Measurements from ENCODE around the gene STARD13. TPM values are rescaled to one million over a fixed set of nuclear protein-coding genes. Genes with fewer than 3 reads are reported as not detected.

Gene STARD13
- total RNA-seq, 1 experiment from 2014 or later, result 4.1 TPM

- ATAC-seq, result no peak
- H2AFZ ChIP-seq (ENCODE audit: low read depth, low read length, poor library complexity, severe bottlenecking), result no peak overlapping the region
- no peak for DNase-seq (ENCODE audit: low read depth, low spot score)
- CTCF ChIA-PET, result no interaction called here
- intact Hi-C loops (cut with micrococcal nuclease), result no loop called here
- no peaks in the 10 kb centered on the region for H3K79me2 ChIP-seq (ENCODE audit: insufficient read depth, low read length)
- RAD21 ChIA-PET (ENCODE audit: low non-redundant PET in 1 of 2, low total read pairs in 2 of 2, uncharacterized antibody in 2 of 2, unreplicated experiment in 2 of 2), result no interaction called here
- H3K9me2 ChIP-seq (ENCODE audit: insufficient read depth), result no peaks in the 10 kb centered on the region
- no peak overlapping the region for H3K4me2 ChIP-seq (ENCODE audit: low read length)
- H3K27ac ChIP-seq (ENCODE audit: low read depth, low read length), result no peak overlapping the region
- no TSS peak for BruUV-seq (replicated peaks)
- no peaks in the 10 kb centered on the region for H3K4me1 ChIP-seq (ENCODE audit: control insufficient read depth in 1 of 2, insufficient read depth in 2 of 2, low read length in 2 of 2)
- no peaks in the 10 kb centered on the region for H4K20me1 ChIP-seq (ENCODE audit: insufficient read depth)
- TF ChIP-seq EGR1 (IDR thresholded peaks at IDR 0.05; ENCODE audit: low read depth) (no peak), ZBTB33 (IDR thresholded peaks at IDR 0.05; ENCODE audit: extremely low read depth, insufficient replicate concordance, low read length) (no peak), RAD21 (IDR thresholded peaks at IDR 0.05; ENCODE audit: low read depth) (no peak), ELF1 (IDR thresholded peaks at IDR 0.05; ENCODE audit: borderline replicate concordance, low read depth) (no peak), ZNF274 (IDR thresholded peaks at IDR 0.05; ENCODE audit: low read depth, low read length) (no peak), CEBPB (IDR thresholded peaks at IDR 0.05; ENCODE audit: low read depth) (no peak), EZH2 (IDR thresholded peaks at IDR 0.05) (no peak), FOSL1 (IDR thresholded peaks at IDR 0.05; ENCODE audit: low read depth) (no peak), SIN3A (IDR thresholded peaks at IDR 0.05; ENCODE audit: low read depth) (no peak), POLR2AphosphoS5 (IDR thresholded peaks at IDR 0.05; ENCODE audit: low read depth, low read length) (no peak), TCF7L2 (IDR thresholded peaks at IDR 0.05; ENCODE audit: borderline replicate concordance, extremely low read depth, insufficient read depth, insufficient read length) (no peak), CTCF (IDR thresholded peaks at IDR 0.05 in 2 of 3, conservative IDR thresholded peaks at IDR 0.05 in 1 of 3; ENCODE audit: borderline replicate concordance in 1 of 3, insufficient read depth in 1 of 3, low read depth in 2 of 3, low read length in 2 of 3) (no peak), SRF (IDR thresholded peaks at IDR 0.05; ENCODE audit: low read depth) (no peak), YY1 (IDR thresholded peaks at IDR 0.05; ENCODE audit: extremely low read depth, insufficient replicate concordance, low read depth, low read length) (no peak), REST (IDR thresholded peaks at IDR 0.05; ENCODE audit: low read depth) (no peak), MAX (IDR thresholded peaks at IDR 0.05) (no peak)
- POLR2A ChIA-PET, result no interaction called here
- H3K9ac ChIP-seq (ENCODE audit: low read length), result no peak overlapping the region
- H3K27me3 ChIP-seq (ENCODE audit: insufficient read depth, low read length), result no peaks in the 10 kb centered on the region
- no peak overlapping the region for H3K4me3 ChIP-seq (replicated peaks in 1 of 2; ENCODE audit: low read depth in 1 of 2, low read length in 2 of 2)
- no peaks in the 10 kb centered on the region for H3K9me3 ChIP-seq (ENCODE audit: control insufficient read depth in 1 of 2, insufficient read depth in 1 of 2, low read depth in 1 of 2, low read length in 2 of 2)
- H3K36me3 ChIP-seq (ENCODE audit: control insufficient read depth in 1 of 2, insufficient read depth in 2 of 2, low read length in 2 of 2), result no peaks in the 10 kb centered on the region
Observed at GRCh38 chr13:33296793-33297425, 11.4 kb upstream of the STARD13 start.
